Type B pancreatic cell (in vitro differentiated cells): ENCODE data around the gene ABCB4. TPM values are rescaled to one million over a fixed set of nuclear protein-coding genes. Genes with fewer than 3 reads are reported as not detected.

ENCODE experiments used
- DNase-seq: peaks from one replicate; pipeline ENCODE4 v3.0.0; 2021; ENCODE audit warnings: mixed read lengths; ENCODE audit not compliant: unreplicated experiment; ENCODE audit errors: extremely low spot score
- H3K27ac Mint-ChIP-seq: 2 replicates; pipeline ENCODE4 v1.8.0; 2021; ENCODE audit warnings: mild to moderate bottlenecking, mixed read lengths
- H3K27me3 Mint-ChIP-seq: 2 replicates; pipeline ENCODE4 v1.8.0; 2021; ENCODE audit warnings: mixed read lengths
- H3K36me3 Mint-ChIP-seq: 2 replicates; pipeline ENCODE4 v1.8.0; 2021; ENCODE audit warnings: mixed read lengths
- H3K4me1 Mint-ChIP-seq: one replicate; pipeline ENCODE4 v1.8.0; 2021; ENCODE audit warnings: mixed read lengths; ENCODE audit not compliant: unreplicated experiment
- H3K4me3 Mint-ChIP-seq: 2 replicates; pipeline ENCODE4 v1.8.0; 2021; ENCODE audit warnings: mild to moderate bottlenecking, mixed read lengths
- H3K9me3 Mint-ChIP-seq: 2 replicates; pipeline ENCODE4 v1.8.0; 2021; ENCODE audit warnings: mixed read lengths
- CTCF ChIP-seq: fragments of 200-600 bp; sonication (generic); conservative IDR thresholded peaks from 2 replicates; pipeline ENCODE4 v1.5.0; 2021; ENCODE audit warnings: antibody characterized with exemption, mild to moderate bottlenecking
- long read RNA-seq: library from polyadenylated mRNA; unstranded; transcript quantifications from one replicate; pipeline ENCODE4 v2.0.0, GENCODE V29; 2020
- total RNA-seq: library from RNA; stranded (reverse); gene quantifications from 2 replicates; pipeline ENCODE4 v1.2.1, GENCODE V29; 2021; ENCODE audit warnings: low replicate concordance

Gene ABCB4
- total RNA-seq: 1.00 and 1.6 TPM in 2 replicates
- long read RNA-seq, full-length matches to known transcripts: 1 of 2 reads
- long read RNA-seq, partial matches to known transcripts: 1 of 2 reads
- long read RNA-seq, other reads (novel, unspliced or antisense): 0 of 2 reads

DNA sequence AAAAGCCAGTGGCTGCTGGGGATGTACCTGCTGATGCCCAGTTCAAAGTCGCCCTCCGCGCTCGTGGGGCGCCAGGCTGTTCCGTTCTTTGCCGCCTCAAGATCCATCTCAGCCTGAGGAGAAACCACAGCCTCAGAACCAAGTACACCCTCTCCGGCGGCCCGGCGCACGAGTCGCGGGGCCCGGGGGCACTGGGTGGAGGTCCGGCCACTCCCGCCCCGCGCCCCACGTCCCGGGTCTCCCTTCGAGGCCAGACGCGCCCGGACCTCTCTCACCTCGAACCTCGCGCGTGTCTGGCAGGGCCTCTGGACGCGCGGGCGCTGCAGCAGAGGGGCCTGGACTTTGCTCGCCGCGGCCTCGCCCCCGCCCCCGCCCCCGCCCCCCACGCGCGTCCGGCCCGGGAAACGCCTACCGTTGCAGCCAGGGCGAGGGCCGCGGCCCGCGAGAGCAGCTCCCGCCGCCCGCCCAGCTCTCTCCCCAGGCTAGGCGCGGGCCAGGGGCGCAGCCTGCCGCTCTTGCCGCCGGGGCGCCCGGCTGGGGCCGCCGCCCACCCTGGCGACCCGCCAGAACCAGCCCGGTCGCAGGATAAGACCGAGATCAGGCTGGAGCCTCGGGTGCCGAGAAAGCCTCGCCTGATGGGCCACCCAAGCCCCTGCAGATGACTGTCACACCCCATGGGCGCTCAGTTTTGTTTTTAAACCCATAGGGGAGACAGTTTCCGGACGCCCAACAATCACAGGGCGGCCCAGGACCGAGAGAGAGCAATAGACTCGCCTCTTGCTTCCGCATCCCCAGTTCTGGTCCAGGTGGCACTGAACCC lies at the start of gene ABCB4:
TSS of gene ABCB4 (minus strand) at position 322 of the 820 bp plus-strand sequence. CDS start at position 107, 215 bp downstream.
- Mint-ChIP-seq H3K27ac (peak within 1 kb of the TSS; percentile 83), H3K27me3 (peaks cover 37% of the 10 kb centered on the region), H3K4me3 (peak within 1 kb of the TSS; percentile 86), H3K9me3 (no peaks in the 10 kb centered on the region), H3K4me1 (peaks cover 13% of the 10 kb centered on the region), H3K36me3 (no peaks in the 10 kb centered on the region)
- no peak for TF ChIP-seq CTCF
- DNase-seq: no peak

DNA sequence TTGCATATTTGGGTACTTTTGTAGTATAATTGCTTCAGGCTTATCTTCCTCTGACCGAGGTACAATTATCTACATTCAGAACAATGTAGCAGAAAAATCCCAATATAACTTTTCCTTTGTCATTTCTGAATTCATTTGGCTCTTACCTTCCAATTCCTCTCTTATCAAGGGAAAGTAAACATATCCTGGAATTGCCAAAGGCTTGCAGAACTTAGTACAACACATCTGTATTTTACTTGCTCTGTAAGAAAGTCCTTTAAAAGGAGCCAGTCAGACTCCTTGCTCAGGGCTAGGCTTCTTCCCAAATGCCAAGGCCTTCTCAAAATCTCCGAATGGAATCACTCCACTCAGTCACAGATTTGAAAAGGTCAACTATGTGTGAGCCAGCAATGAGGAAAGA lies 43.3 kb upstream of the ABCB4 start:
- no peaks in the 10 kb centered on the region for H3K4me1 Mint-ChIP-seq
- peaks cover 5% of the 10 kb centered on the region for H3K27me3 Mint-ChIP-seq
- H3K27ac Mint-ChIP-seq: no peak overlapping the region
- no peaks in the 10 kb centered on the region for H3K36me3 Mint-ChIP-seq
- no peak for TF ChIP-seq CTCF
- no peak overlapping the region for H3K4me3 Mint-ChIP-seq
- DNase-seq: no peak
- no peaks in the 10 kb centered on the region for H3K9me3 Mint-ChIP-seq

DNA sequence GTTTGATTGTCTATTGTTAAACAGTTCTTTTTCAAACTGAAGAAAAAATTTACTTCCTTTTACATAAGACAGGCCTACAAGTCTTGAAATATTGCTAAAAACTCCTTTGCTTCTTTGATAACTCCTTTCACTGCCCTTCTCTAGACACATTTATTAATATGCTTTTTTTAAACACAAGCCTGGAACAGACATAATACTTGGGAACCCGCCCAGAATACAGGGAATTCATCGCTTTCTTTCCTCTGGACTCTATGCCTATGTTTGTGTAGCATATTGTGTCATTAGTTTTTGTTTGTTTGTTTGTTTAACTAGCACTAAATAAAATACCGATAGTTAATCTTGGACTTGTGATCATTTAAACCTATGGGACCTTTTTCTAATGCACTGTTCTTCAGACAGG lies 42.4 kb upstream of the ABCB4 start:
- H3K4me3 Mint-ChIP-seq: no peak overlapping the region
- TF ChIP-seq CTCF: no peak
- H3K27ac Mint-ChIP-seq: no peak overlapping the region
- H3K27me3 Mint-ChIP-seq: peaks cover 5% of the 10 kb centered on the region
- H3K9me3 Mint-ChIP-seq: no peaks in the 10 kb centered on the region
- H3K36me3 Mint-ChIP-seq: no peaks in the 10 kb centered on the region
- no peak for DNase-seq
- H3K4me1 Mint-ChIP-seq: no peaks in the 10 kb centered on the region

GRCh38 chr7:87517136-87517815 lies 41.8 kb upstream of the ABCB4 start:
- H3K4me3 Mint-ChIP-seq: no peak overlapping the region
- no peak for DNase-seq
- no peaks in the 10 kb centered on the region for H3K36me3 Mint-ChIP-seq
- peaks cover 5% of the 10 kb centered on the region for H3K27me3 Mint-ChIP-seq
- TF ChIP-seq CTCF: no peak
- no peaks in the 10 kb centered on the region for H3K4me1 Mint-ChIP-seq
- no peak overlapping the region for H3K27ac Mint-ChIP-seq
- no peaks in the 10 kb centered on the region for H3K9me3 Mint-ChIP-seq

- H3K4me3 Mint-ChIP-seq: no peak overlapping the region
- H3K4me1 Mint-ChIP-seq: peaks cover 7% of the 10 kb centered on the region
- H3K27me3 Mint-ChIP-seq: peaks cover 5% of the 10 kb centered on the region
- DNase-seq: no peak
- no peaks in the 10 kb centered on the region for H3K9me3 Mint-ChIP-seq
- no peak for TF ChIP-seq CTCF
- H3K36me3 Mint-ChIP-seq: no peaks in the 10 kb centered on the region
- H3K27ac Mint-ChIP-seq: no peak overlapping the region
Observed at GRCh38 chr7:87513735-87514335, 38.4 kb upstream of the ABCB4 start.
